IMR-90 (cell line): Measurements from ENCODE around the gene FAM219A.
"Not testable (repeated sequence)": the region's sequence is repeated elsewhere in the genome, so short reads cannot be mapped to it uniquely, and the experiment has no call there.

Experiments
- CHD1 ChIP-seq: IDR thresholded peaks from 2 replicates; pipeline ENCODE4 v1.6.1; 2012; ENCODE audit warnings: low read depth, low read length, improper control_type of control experiment
- CTCF ChIP-seq: conservative IDR thresholded peaks from 2 replicates; pipeline ENCODE4 v1.5.1; 2012; ENCODE audit warnings: mild to moderate bottlenecking, low read depth, low read length, improper control_type of control experiment
- ELK1 ChIP-seq: fragments of 150-350 bp; IDR thresholded peaks from 2 replicates; pipeline ENCODE4 v1.6.1; 2016; ENCODE audit warnings: low read depth, mild to moderate bottlenecking, low read length, moderate library complexity, borderline replicate concordance
- MAFK ChIP-seq: IDR thresholded peaks from 2 replicates; pipeline ENCODE4 v1.6.1; 2012; ENCODE audit warnings: low read depth, low read length, improper control_type of control experiment
- MXI1 ChIP-seq: IDR thresholded peaks from 2 replicates; pipeline ENCODE4 v1.6.1; 2012; ENCODE audit warnings: low read depth, mild to moderate bottlenecking, low read length, moderate library complexity, borderline replicate concordance
- POLR2A ChIP-seq: IDR thresholded peaks from 2 replicates; pipeline ENCODE4 v1.6.1; 2012; ENCODE audit warnings: mild to moderate bottlenecking, low read depth, low read length
- RAD21 ChIP-seq: IDR thresholded peaks from 2 replicates; pipeline ENCODE4 v1.6.1; 2012; ENCODE audit warnings: low read length, improper control_type of control experiment
- RCOR1 ChIP-seq: IDR thresholded peaks from 2 replicates; pipeline ENCODE4 v1.6.1; 2012; ENCODE audit warnings: mild to moderate bottlenecking, low read length, improper control_type of control experiment; ENCODE audit not compliant: insufficient replicate concordance
- RFX5 ChIP-seq: IDR thresholded peaks from 2 replicates; pipeline ENCODE4 v1.8.0; 2012; ENCODE audit warnings: low read depth, mild to moderate bottlenecking, low read length, moderate library complexity
- SMC3 ChIP-seq: fragments of 150-350 bp; IDR thresholded peaks from 2 replicates; pipeline ENCODE4 v1.6.1; 2016; ENCODE audit warnings: low read depth, mild to moderate bottlenecking, antibody characterized with exemption, low read length, moderate library complexity
- USF2 ChIP-seq: fragments of 150-350 bp; IDR thresholded peaks from 2 replicates; pipeline ENCODE4 v1.6.1; 2017; ENCODE audit warnings: mild to moderate bottlenecking, antibody characterized with exemption, low read length, low read depth

GRCh38 chr9:34352957-34353356 lies 105.4 kb downstream of the FAM219A start:
- not testable (repeated sequence) for TF ChIP-seq POLR2A, ELK1, CTCF, RFX5, RAD21, SMC3, USF2, MAFK, MXI1, RCOR1, CHD1
